Measurements from ENCODE around the gene FZD2.
A peak's percentile ranks its signal among the peaks of the same experiment; 100 is the strongest.
"Not testable (repeated sequence)": the region's sequence is repeated elsewhere in the genome, so short reads cannot be mapped to it uniquely, and the experiment has no call there.

Gene FZD2

DNA sequence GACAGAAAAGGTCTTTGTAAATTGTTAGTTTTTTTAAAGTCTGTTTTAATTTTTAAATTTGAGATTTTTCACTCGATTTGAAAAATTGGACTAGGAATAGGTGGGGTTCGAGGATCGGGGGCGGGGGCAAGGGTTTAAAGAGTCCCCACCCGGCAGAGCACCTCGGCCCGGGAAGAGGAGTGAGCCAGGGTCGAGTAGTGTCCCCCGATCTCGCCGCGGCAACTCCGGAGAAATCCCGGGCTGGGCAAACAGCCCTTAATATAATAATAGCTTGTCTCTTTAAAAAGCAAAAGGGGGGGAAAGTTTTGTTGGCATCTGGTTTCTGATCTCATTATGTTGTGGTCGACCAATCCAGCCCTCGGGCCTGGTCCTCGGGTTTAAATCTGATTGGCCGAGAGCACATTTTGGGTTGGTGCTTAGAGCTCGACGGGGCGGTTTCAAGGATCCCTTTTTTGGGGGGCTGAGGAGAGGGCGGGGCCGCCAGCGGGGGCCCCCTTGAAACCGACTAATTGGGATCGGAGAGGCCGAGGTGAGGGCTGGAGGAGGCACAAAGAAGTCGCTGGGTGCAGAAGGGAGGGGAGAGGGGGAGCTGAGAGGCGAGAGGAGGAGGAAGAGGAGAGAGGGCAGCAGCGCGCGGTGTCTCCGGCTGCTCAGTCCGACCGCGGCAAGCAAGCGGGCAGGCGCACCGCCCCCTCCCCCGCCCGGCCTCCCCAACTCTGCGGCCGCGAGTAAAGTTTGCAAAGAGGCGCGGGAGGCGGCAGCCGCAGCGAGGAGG is at the start of gene FZD2:
Gene FZD2 (plus strand): TSS at position 653 of the 775 bp plus-strand sequence. CDS start 205 bp downstream, outside the sequence.
- DNase-seq (ENCODE audit: low read depth in 2 of 2) = no peak

DNA sequence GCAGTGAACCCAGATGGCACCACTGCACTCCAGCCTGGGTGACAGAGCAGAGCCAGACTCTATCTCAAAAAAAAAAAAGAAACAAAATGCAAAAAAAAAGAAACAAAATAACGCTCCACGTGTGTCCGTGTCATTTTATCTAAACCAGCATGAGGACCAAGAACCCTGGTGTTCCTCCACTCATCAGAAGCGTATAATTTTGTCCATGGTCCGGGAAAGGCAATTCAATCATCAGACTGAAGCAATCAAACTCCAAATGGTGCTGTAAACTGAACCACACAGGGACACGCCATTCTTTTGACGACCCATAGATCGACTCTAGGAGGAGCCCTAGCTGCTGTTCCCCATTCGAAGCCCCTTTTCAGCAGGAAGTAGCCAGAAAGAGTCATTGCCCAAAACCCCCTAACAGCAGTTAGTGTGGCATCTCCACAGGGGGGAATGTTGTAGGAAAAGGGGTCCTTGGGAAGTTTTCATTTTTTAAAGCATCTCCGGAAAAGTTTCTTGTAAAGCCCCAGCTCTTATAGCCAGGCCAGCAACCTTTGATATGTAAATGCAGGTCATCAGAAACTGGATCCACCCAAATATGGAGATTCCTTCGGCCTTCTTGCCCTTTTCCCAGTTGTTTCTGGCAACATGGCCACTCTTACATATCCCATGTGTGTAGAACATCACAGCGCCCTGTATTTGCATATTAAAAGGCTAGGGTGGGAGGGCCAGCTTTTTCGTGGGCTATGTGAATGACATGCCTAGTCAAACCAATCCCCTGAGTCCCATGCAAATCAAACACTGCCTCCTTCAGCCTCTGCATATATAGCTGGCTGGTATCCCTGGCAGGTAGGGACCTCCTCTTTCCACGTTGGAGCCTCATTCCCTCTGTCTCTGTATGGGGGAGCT is 45.8 kb upstream of the FZD2 start:
- DNase-seq (ENCODE audit: low read depth in 2 of 2) = not testable (repeated sequence)

DNA sequence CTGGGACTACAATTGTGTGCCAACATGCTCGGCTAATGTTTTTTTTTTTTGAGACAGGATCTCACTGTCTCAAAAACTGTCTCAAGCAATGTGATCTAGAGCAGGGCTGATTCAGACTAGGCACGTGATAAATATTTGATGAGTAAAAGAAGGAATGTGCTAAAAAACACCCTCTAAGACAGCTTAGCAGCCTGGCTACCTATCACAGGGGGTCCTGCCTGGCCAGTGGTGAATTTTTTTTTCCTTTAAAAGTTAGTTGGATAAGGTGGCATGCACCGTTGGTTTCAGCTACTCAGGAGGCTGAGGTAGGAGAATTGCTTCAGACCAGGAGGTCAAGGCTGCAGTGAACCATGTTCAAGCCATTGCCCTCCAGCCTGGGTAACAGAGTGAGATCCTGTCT is 39.3 kb upstream of the FZD2 start:
- no peak for DNase-seq (ENCODE audit: low read depth in 2 of 2)

- DNase-seq (ENCODE audit: low read depth in 2 of 2) = peak in 1 of 2 donors; percentile 38
Measured at GRCh38 chr17:44522883-44523671, 34.2 kb upstream of the FZD2 start.

- no peak for DNase-seq (ENCODE audit: low read depth in 2 of 2)
Measured at GRCh38 chr17:44523672-44523972, 33.7 kb upstream of the FZD2 start.

DNA sequence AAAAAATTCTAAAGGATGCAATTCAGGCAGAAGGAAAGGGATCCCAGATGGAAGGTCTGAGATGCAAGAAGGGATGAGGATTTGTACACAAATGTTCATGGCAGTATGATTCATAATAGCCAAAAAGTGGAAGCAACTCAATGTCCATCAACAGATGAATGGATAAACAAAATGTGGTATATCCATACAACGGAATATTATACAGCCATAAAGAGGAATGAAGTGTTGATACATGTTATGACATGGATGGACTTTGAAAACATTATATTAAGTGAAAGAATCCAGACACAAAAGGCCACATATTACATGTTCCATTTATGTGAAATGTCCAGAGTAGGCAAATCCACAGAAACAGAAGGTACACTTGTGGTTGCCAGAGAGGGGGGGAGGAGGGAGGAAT is 30.2 kb upstream of the FZD2 start:
- no peak for DNase-seq (ENCODE audit: low read depth in 2 of 2)

DNA sequence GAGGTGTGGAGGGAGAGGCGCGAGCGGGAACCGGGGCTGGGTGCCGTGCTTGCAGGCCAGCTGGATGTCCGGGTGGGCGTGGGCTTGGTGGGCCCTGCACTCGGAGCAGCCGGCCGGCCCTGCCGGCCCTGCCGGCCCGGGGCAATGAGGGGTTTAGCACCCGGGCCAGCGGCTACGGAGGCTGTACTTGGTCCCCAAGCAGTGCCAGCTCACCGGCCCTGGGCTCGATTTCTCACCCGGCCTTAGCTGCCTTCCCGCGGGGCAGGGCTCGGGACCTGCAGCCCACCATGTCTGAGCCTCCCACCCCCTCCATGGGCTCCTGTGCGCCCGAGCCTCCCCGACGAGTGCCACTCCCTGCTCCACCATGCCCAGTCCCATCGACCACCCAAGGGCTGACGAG is 29.3 kb upstream of the FZD2 start:
- no peak for DNase-seq (ENCODE audit: low read depth in 2 of 2)

DNA sequence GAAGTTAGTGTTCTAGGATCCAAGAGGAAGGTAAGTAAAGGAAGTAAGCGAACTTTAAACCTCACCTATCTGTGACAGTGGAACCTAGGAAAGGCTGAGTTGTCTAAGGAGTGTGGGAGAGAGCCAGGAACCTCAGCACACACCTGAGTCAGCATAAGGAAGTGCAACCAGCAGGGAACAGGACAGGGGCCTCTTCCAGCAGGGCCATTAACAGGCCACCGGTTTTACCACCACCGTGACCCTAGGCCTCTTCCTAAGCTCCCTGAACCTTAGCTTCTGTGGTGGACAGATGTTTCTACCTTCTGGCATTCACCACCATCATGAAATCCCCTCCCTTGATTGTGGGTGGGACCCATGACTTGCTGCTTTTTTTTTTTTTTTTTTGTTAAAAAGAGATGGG is 27.4 kb upstream of the FZD2 start:
- DNase-seq (ENCODE audit: low read depth in 2 of 2) = no peak

DNA sequence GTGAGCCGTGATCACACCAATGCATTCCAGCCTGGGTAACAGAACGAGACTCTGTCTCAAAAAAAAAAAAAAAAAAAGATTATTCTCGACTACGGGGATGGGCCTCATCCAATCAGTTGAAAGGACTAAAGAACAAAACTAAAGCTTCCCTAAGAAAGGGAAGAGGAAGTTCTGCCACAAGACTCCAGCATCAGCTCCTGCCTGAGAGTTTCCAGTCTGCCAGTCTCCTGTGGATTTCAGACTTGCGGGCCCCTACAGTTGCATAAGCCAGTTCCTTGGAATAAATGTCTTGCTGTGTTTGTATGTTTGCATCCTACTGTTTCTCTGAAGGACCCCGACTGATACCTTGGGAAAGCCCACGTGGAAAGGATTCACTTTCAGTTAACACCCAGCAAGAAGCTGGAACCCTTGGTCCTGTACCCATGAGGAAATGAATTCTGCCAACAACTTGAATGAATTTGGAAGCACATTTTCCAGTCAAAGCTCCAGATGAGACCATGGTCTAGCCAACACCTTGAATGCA is 26.3 kb upstream of the FZD2 start:
- no peak for DNase-seq (ENCODE audit: low read depth in 2 of 2)

GRCh38 chr17:44533533-44534246 is 23.6 kb upstream of the FZD2 start:
- DNase-seq (ENCODE audit: low read depth in 2 of 2) = peak; percentile 70 to 81

- DNase-seq (ENCODE audit: low read depth in 2 of 2) = no peak
Measured at GRCh38 chr17:44536090-44536953, 21.0 kb upstream of the FZD2 start.

DNA sequence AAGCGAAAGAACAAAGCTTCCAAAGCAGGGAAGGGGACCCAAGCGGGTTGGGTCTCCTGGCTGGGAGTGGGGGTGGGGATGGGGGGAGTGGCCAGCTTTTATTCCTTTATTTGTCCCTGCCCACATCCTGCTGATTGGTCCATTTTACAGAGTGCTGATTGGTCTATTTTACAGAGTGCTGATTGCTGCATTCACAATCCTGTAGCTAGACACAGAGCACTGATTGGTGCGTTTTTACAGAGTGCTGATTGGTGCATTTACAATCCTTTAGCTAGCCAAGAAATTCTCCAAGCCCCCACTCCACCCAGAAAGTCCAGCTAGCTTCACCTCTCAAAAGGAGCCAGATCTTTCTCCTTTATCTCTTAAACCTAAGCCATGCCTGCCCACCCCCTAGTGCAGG is 19.4 kb upstream of the FZD2 start:
- DNase-seq (ENCODE audit: low read depth in 2 of 2) = not testable (repeated sequence)

DNA sequence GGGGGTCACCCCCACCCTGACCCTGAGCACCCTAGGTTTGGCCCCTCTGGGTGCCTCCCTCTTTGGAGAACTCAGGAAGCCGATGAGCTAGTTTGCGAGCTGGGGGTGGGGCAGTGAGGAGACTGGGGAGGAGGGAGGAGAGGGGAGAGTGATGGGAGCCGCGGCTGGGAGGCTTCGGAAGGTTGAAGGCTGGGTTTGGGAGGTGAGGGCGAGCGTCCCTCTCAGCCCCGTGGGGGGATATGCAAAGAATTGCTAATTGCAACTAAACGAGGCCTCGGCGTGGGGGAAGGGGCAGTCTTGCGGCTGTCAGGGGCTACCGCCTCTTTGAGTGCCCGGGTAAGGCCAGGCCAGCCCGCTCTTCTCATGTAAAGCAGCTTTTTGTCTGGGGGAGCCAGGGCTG is 17.6 kb upstream of the FZD2 start:
- DNase-seq (ENCODE audit: low read depth in 2 of 2) = no peak

- DNase-seq (ENCODE audit: low read depth in 2 of 2) = no peak
Measured at GRCh38 chr17:44540246-44541084, 16.8 kb upstream of the FZD2 start.

DNA sequence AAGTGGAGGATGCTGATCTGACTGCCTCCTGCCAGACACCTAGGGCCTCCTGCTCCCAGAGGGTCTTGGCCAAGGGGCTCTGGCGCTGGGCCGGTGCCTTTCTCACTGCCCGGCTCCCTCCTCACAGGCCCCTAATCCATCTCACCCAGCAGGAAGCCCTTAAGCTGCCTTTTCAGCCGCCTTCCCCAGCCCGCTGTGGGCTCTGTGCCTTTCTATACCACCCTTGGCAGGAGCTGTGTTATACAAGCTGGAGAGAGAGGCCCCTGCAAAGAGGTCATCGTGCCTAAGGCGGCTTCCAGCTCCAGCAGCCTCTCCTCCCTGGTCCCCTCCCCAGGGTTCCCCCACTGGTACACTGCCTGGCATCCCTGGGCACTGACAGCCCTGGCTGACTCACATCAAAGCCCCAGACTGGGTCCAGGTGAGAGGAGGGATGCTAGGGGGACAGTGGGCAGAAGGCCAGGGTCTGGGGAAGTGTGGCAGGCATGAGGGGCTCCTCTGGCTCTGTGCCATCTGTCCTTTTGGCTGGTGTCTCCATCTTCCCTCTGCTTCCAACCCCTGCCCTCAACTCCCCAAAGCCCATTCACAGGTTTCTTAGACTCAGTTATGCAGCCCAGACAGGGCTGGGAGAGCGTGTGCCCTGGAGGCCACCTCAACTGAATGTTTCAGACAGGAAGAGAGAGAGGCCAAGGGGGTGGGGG is 15.3 kb upstream of the FZD2 start:
- no peak for DNase-seq (ENCODE audit: low read depth in 2 of 2)

DNA sequence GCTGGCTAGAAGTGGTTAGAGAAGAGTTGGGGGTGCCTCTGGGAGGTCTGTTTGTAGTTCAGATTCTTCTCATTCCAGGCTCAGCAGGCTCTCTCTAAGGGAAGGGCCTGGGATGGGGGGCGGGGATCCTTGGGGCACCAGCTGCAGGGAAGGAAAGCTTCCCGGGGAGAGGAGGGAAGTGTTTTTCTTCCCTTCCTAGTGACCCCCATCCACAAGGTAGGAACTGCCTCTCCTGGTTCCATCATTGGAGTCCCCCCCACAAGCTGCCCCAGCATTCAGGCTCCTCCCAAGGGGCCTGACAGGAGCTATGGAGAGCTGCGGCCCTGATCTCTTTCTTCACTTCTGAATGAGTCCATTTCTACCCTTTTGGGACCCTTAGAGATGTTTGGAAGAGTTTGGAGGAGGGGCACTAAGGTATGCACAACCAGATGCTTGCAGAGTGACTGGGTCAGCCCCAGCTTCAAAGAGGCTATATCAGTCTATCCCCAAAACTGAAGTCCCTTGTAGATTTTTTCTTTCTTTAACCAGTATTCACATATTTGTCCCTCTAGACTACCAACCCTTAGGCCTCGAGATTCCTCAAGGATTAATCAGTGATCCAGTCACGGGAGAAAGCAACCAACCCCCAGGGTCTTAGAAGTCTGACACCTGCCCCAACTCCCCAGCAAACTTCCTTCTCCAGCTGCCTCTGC is 13.9 kb upstream of the FZD2 start:
- no peak for DNase-seq (ENCODE audit: low read depth in 2 of 2)

DNA sequence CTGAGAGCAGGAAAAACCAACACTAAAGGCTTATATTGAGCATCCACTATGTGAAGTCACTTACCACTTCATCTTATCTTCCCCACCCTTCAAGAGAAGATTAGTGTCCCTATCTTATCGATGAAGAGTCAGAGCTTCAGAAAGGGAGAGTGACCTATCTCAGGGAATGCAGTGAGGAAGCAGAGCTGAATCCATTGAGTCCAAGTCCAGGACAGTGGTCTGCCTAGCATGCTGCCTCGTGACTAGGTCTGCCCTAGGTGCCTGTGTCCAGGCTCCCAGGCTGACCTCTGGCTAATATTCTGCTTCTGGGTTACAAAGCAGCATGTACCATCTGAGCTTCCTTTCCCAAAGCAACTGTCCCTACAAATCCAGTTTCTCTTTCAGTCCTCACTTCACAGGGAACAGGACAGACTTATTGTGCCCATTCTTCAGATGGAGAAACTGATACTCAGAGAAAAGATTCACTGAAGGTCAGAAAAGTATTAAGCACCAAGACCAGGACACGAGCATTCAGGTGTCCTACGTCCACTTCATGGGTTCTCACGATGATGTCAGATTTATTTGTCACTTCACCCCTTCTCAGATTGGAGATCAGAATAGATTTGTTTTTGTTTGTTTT is 13.3 kb upstream of the FZD2 start:
- DNase-seq (ENCODE audit: low read depth in 2 of 2) = no peak

Data from stimulated activated CD4-positive, alpha-beta T cell treated with anti-CD3 and anti-CD28 coated beads, Interleukin-1b, Interleukin-23, amount 100 ng/mL, for 1 hour (primary cell).